MM.1S (cell line): ENCODE data around the gene HS2ST1.

Source experiments
- CTCF ChIP-seq: fragments of 300-600 bp; sonication (generic); IDR thresholded peaks from 2 replicates; pipeline ENCODE4 v1.5.1; 2016; ENCODE audit warnings: antibody characterized with exemption, low read length, mixed read lengths
- EZH2 ChIP-seq: fragments of 300-600 bp; sonication (generic); optimal IDR thresholded peaks from 2 replicates; pipeline ENCODE3; 2017; ENCODE audit warnings: low read depth, mild to moderate bottlenecking, antibody characterized with exemption, low read length, mixed read lengths
- EZH2phosphoT487 ChIP-seq: fragments of 300-600 bp; sonication (generic); IDR thresholded peaks from 2 replicates; pipeline ENCODE4 v1.6.1; 2018; ENCODE audit warnings: antibody characterized with exemption, low read length

GRCh38 chr1:87103074-87103473 lies 188.6 kb downstream of the HS2ST1 start:
- TF ChIP-seq CTCF (no peak), EZH2 (no peak), EZH2phosphoT487 (no peak)
